ENCODE data around the gene BMPR1A. TPM values are rescaled to one million over a fixed set of nuclear protein-coding genes. Genes with fewer than 3 reads are reported as not detected.

Gene BMPR1A
- total and polyA plus RNA-seq, 10 of the 15 experiments (the other 5 are each of a cell fraction or from before 2014, with no cell fraction given): 2.3 to 22.7 (median 13.1) TPM

- TF ChIP-seq, protein P1, sequence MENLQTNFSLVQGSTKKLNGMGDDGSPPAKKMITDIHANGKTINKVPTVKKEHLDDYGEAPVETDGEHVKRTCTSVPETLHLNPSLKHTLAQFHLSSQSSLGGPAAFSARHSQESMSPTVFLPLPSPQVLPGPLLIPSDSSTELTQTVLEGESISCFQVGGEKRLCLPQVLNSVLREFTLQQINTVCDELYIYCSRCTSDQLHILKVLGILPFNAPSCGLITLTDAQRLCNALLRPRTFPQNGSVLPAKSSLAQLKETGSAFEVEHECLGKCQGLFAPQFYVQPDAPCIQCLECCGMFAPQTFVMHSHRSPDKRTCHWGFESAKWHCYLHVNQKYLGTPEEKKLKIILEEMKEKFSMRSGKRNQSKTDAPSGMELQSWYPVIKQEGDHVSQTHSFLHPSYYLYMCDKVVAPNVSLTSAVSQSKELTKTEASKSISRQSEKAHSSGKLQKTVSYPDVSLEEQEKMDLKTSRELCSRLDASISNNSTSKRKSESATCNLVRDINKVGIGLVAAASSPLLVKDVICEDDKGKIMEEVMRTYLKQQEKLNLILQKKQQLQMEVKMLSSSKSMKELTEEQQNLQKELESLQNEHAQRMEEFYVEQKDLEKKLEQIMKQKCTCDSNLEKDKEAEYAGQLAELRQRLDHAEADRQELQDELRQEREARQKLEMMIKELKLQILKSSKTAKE (IDR thresholded peaks at IDR 0.05; ENCODE audit: low read depth, poor library complexity, severe bottlenecking): no peak
- TF ChIP-seq NR2F1 (conservative IDR thresholded peaks at IDR 0.05) (no peak), MTA3 (IDR thresholded peaks at IDR 0.05; ENCODE audit: borderline replicate concordance, low read length) (no peak), GATAD2B (conservative IDR thresholded peaks at IDR 0.05; ENCODE audit: low read depth) (peak; percentile 42; the same call in 1 of the 2 replicates), TCF3 (IDR thresholded peaks at IDR 0.05; ENCODE audit: borderline replicate concordance, insufficient read depth, low read depth, low read length) (0 out of 2 replicates have a peak, but pooled peaks have one; percentile 20), RUNX3 (IDR thresholded peaks at IDR 0.05; ENCODE audit: low read length) (0 out of 2 replicates have a peak, but pooled peaks have one; percentile 11), ZNF207 (IDR thresholded peaks at IDR 0.05; ENCODE audit: borderline replicate concordance) (no peak), ZBED1 (IDR thresholded peaks at IDR 0.05; ENCODE audit: borderline replicate concordance) (no peak), RBBP5 (conservative IDR thresholded peaks at IDR 0.05) (no peak), ASH2L (IDR thresholded peaks at IDR 0.05; ENCODE audit: borderline replicate concordance, low read depth) (no peak), CBX5 (IDR thresholded peaks at IDR 0.05; ENCODE audit: low read depth) (no peak), HDAC2 (IDR thresholded peaks at IDR 0.05) (no peak), CREM (IDR thresholded peaks at IDR 0.05; ENCODE audit: low read depth) (no peak), TBL1XR1 (IDR thresholded peaks at IDR 0.05; ENCODE audit: low read depth, low read length) (no peak), BHLHE40 (IDR thresholded peaks at IDR 0.05; ENCODE audit: borderline replicate concordance in 1 of 2, low read depth in 2 of 2, low read length in 1 of 2) (peak; percentile 91 to 96), RB1 (IDR thresholded peaks at IDR 0.05; ENCODE audit: borderline replicate concordance) (peak; percentile 53; the same call in 1 of the 2 replicates), RELA (IDR thresholded peaks at IDR 0.05; ENCODE audit: borderline replicate concordance, partially characterized antibody) (no peak), NFIC (IDR thresholded peaks at IDR 0.05; ENCODE audit: low read depth, low read length) (no peak), RAD51 (IDR thresholded peaks at IDR 0.05) (no peak), STAT3 (IDR thresholded peaks at IDR 0.05; ENCODE audit: low read depth, low read length) (no peak), NFXL1 (IDR thresholded peaks at IDR 0.05; ENCODE audit: borderline replicate concordance) (no peak), SREBF2 (IDR thresholded peaks at IDR 0.05; ENCODE audit: low read length) (no peak)
- TF ChIP-seq, protein P2, sequence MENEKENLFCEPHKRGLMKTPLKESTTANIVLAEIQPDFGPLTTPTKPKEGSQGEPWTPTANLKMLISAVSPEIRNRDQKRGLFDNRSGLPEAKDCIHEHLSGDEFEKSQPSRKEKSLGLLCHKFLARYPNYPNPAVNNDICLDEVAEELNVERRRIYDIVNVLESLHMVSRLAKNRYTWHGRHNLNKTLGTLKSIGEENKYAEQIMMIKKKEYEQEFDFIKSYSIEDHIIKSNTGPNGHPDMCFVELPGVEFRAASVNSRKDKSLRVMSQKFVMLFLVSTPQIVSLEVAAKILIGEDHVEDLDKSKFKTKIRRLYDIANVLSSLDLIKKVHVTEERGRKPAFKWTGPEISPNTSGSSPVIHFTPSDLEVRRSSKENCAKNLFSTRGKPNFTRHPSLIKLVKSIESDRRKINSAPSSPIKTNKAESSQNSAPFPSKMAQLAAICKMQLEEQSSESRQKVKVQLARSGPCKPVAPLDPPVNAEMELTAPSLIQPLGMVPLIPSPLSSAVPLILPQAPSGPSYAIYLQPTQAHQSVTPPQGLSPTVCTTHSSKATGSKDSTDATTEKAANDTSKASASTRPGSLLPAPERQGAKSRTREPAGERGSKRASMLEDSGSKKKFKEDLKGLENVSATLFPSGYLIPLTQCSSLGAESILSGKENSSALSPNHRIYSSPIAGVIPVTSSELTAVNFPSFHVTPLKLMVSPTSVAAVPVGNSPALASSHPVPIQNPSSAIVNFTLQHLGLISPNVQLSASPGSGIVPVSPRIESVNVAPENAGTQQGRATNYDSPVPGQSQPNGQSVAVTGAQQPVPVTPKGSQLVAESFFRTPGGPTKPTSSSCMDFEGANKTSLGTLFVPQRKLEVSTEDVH (IDR thresholded peaks at IDR 0.05; ENCODE audit: low read depth, partially characterized antibody): no peak
- TF ChIP-seq, protein P3, sequence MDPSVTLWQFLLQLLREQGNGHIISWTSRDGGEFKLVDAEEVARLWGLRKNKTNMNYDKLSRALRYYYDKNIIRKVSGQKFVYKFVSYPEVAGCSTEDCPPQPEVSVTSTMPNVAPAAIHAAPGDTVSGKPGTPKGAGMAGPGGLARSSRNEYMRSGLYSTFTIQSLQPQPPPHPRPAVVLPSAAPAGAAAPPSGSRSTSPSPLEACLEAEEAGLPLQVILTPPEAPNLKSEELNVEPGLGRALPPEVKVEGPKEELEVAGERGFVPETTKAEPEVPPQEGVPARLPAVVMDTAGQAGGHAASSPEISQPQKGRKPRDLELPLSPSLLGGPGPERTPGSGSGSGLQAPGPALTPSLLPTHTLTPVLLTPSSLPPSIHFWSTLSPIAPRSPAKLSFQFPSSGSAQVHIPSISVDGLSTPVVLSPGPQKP (IDR thresholded peaks at IDR 0.05; ENCODE audit: low read depth, low read length): no peak
These were observed 203.8 kb downstream of the BMPR1A start (continued) for GRCh38 chr10:86960003-86960862.

Data from GM12878 (cell line).